Breast epithelium (tissue), 4 donors: ENCODE measurements around the gene VENTX. TPM values are rescaled to one million over a fixed set of nuclear protein-coding genes. Genes with fewer than 3 reads are reported as not detected.
A peak's percentile ranks its signal among the peaks of the same experiment; 100 is the strongest.

ENCODE experiments used
- DNase-seq, 2 donors: peaks; one replicate each; pipeline ENCODE4 v3.0.0-alpha.2; 2019; ENCODE audit warnings: low spot score in 2 of 2
- H3K27ac ChIP-seq, 2 donors: fragments of 200-600 bp; sonication (generic) in 1 of 2; one replicate each; pipeline ENCODE4 v1.5.1; 2016 to 2019; ENCODE audit warnings: mild to moderate bottlenecking in 1 of 2
- H3K27me3 ChIP-seq, 2 donors: fragments of 200-600 bp; sonication (generic) in 1 of 2; one replicate each; pipeline versions ENCODE4 v1.5.1 to v1.6.0; 2017 to 2019; ENCODE audit warnings: control low read depth in 1 of 2, mild to moderate bottlenecking in 1 of 2
- H3K36me3 ChIP-seq: fragments of 200-600 bp; one replicate; pipeline ENCODE4 v1.5.1; 2019
- H3K4me1 ChIP-seq, 2 donors: fragments of 200-600 bp; sonication (generic); one replicate each; pipeline ENCODE4 v1.5.1; 2016 to 2019; ENCODE audit warnings: control low read depth in 1 of 2
- H3K4me3 ChIP-seq, 3 donors: fragments of 200-600 bp; sonication (generic); 1 replicate in 2 of 3; 2 replicates in 1 of 3; pipeline ENCODE4 v1.5.1; 2016 to 2019; ENCODE audit warnings: mild to moderate bottlenecking in 3 of 3, moderate library complexity in 2 of 3
- H3K9me3 ChIP-seq, 2 donors: fragments of 200-600 bp; sonication (generic) in 1 of 2; one replicate each; pipeline ENCODE4 v1.5.1; 2016 to 2019; ENCODE audit warnings: control low read depth in 1 of 2
- POLR2A ChIP-seq: fragments of 450-650 bp; IDR thresholded peaks from one replicate; pipeline ENCODE4 v1.6.1; 2016; ENCODE audit warnings: antibody characterized with exemption, mild to moderate bottlenecking, moderate library complexity
- POLR2AphosphoS5 ChIP-seq, 3 donors: sonication (generic); formaldehyde crosslinking; IDR thresholded peaks; one replicate each; pipeline ENCODE4 v1.6.1; 2017; ENCODE audit warnings: antibody characterized with exemption in 3 of 3
- intact Hi-C: fragments of 100-400 bp; cut with DNase I; formaldehyde crosslinking; loops from one replicate; pipeline ENCODE4 v1.15.1; 2023; ENCODE audit warnings: low total_unique reads
- total RNA-seq, 3 donors: library from RNA; depleted of rRNA; stranded (reverse); fragments of >200 nt; gene quantifications; one replicate each; pipeline ENCODE4 v1.1.0, GENCODE V29; 2016
- TF ChIP-seq, protein P1 (sequence below), 3 donors: fragments of 450-650 bp; IDR thresholded peaks; one replicate each; pipeline ENCODE4 v1.5.1; 2016 to 2017; ENCODE audit warnings: antibody characterized with exemption in 3 of 3, mild to moderate bottlenecking in 3 of 3, moderate library complexity in 3 of 3

Gene VENTX
- total RNA-seq, 3 donors from 2014 or later: 0.33 to 4.6 (median 0.73) TPM

- peaks cover 0 to 23% of the 10 kb centered on the region in 2 donors for H3K27me3 ChIP-seq
- H3K4me3 ChIP-seq: no peak overlapping the region
- H3K36me3 ChIP-seq: peaks cover 5% of the 10 kb centered on the region
- H3K27ac ChIP-seq: peak overlapping the region; percentile 61 to 77
- TF ChIP-seq POLR2A: no peak
- TF ChIP-seq, protein P1, sequence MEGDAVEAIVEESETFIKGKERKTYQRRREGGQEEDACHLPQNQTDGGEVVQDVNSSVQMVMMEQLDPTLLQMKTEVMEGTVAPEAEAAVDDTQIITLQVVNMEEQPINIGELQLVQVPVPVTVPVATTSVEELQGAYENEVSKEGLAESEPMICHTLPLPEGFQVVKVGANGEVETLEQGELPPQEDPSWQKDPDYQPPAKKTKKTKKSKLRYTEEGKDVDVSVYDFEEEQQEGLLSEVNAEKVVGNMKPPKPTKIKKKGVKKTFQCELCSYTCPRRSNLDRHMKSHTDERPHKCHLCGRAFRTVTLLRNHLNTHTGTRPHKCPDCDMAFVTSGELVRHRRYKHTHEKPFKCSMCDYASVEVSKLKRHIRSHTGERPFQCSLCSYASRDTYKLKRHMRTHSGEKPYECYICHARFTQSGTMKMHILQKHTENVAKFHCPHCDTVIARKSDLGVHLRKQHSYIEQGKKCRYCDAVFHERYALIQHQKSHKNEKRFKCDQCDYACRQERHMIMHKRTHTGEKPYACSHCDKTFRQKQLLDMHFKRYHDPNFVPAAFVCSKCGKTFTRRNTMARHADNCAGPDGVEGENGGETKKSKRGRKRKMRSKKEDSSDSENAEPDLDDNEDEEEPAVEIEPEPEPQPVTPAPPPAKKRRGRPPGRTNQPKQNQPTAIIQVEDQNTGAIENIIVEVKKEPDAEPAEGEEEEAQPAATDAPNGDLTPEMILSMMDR (IDR thresholded peaks at IDR 0.05): no peak
- TF ChIP-seq POLR2AphosphoS5 (IDR thresholded peaks at IDR 0.05): no peak
- H3K9me3 ChIP-seq: no peaks in the 10 kb centered on the region
- intact Hi-C loops: no loop called here
- peaks cover 0 to 9% of the 10 kb centered on the region in 2 donors for H3K4me1 ChIP-seq
- DNase-seq: no peak
These were observed 41.9 kb downstream of the VENTX start for GRCh38 chr10:133279326-133280226.

- Histone ChIP-seq H3K4me3 (no peak overlapping the region), H3K27me3 (peaks cover 0 to 17% of the 10 kb centered on the region in 2 donors), H3K36me3 (peaks cover 15% of the 10 kb centered on the region), H3K27ac (no peak overlapping the region), H3K4me1 (peaks cover 0 to 9% of the 10 kb centered on the region in 2 donors), H3K9me3 (no peaks in the 10 kb centered on the region)
- DNase-seq: no peak
- intact Hi-C loops: no loop called here
- TF ChIP-seq POLR2A (no peak), POLR2AphosphoS5 (IDR thresholded peaks at IDR 0.05) (no peak)
- TF ChIP-seq, protein P1 (IDR thresholded peaks at IDR 0.05): no peak
These were observed 42.9 kb downstream of the VENTX start for GRCh38 chr10:133280391-133281059.

DNA sequence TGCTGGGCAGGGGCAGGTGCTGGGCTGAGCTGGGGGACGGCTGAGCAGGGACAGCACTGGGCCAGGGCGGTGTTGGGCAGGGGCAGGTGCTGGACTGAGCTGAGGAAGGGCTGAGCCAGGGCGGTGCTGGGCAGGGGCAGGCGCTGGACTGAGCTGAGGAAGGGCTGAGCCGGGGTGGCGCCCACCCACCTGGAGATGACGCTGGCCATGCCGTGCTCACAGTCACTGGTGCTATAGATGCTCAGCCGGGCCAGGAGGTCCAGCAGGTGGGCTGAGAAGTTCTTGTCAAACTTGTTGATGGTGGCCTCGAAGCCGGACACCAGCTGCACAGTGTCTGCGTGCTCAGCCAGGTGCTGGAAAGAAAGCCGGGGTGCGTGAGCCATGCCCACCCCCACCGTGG lies 43.4 kb downstream of the VENTX start:
- Histone ChIP-seq H3K9me3 (no peaks in the 10 kb centered on the region), H3K27ac (no peak overlapping the region), H3K4me3 (no peak overlapping the region), H3K27me3 (peaks cover 0 to 11% of the 10 kb centered on the region in 2 donors), H3K4me1 (peaks cover 0 to 8% of the 10 kb centered on the region in 2 donors), H3K36me3 (peaks cover 15% of the 10 kb centered on the region)
- intact Hi-C loops: no loop called here
- TF ChIP-seq POLR2A (no peak), POLR2AphosphoS5 (IDR thresholded peaks at IDR 0.05) (no peak)
- TF ChIP-seq, protein P1 (IDR thresholded peaks at IDR 0.05): no peak
- DNase-seq: no peak

- Histone ChIP-seq H3K4me1 (peaks cover 0 to 1% of the 10 kb centered on the region in 2 donors), H3K9me3 (no peaks in the 10 kb centered on the region), H3K36me3 (peaks cover 18% of the 10 kb centered on the region), H3K4me3 (no peak overlapping the region), H3K27ac (no peak overlapping the region), H3K27me3 (peaks cover 0 to 4% of the 10 kb centered on the region in 2 donors)
- no peak for DNase-seq
- TF ChIP-seq, protein P1 (IDR thresholded peaks at IDR 0.05): no peak
- TF ChIP-seq POLR2A (no peak), POLR2AphosphoS5 (IDR thresholded peaks at IDR 0.05) (no peak)
- intact Hi-C loops: no loop called here
These were observed 44.1 kb downstream of the VENTX start for GRCh38 chr10:133281628-133282372.
